HUDEP-2 (cell line): ENCODE data around the gene G0S2.

Experiments
- DNase-seq, 76 experiments: peaks; one replicate each; lab custom pipeline; 2025; ENCODE audit not compliant: unreplicated experiment in 76 of 76; lab: John Stamatoyannopoulos, UW

Gene G0S2

GRCh38 chr1:209714338-209714737 is 39.1 kb downstream of the G0S2 start:
- DNase-seq = no peak

GRCh38 chr1:209715314-209715713 is 40.1 kb downstream of the G0S2 start:
- no peak for DNase-seq

GRCh38 chr1:209717818-209718217 is 42.6 kb downstream of the G0S2 start:
- no peak for DNase-seq

- DNase-seq = no peak
Observed at GRCh38 chr1:209720326-209720725, 45.1 kb downstream of the G0S2 start.

GRCh38 chr1:209720826-209721225 is 45.6 kb downstream of the G0S2 start:
- no peak for DNase-seq

GRCh38 chr1:209721323-209721722 is 46.1 kb downstream of the G0S2 start:
- DNase-seq = no peak

- no peak for DNase-seq
Observed at GRCh38 chr1:209723265-209723664, 48.1 kb downstream of the G0S2 start.

- no peak for DNase-seq
Observed at GRCh38 chr1:209723756-209724693, 48.8 kb downstream of the G0S2 start.
